NCI-H345 treated with DMSO at 0.1 percent for 48 hours (cell line): Measurements from ENCODE around the gene HLA-DQA2.
"Not testable (repeated sequence)": the region's sequence is repeated elsewhere in the genome, so short reads cannot be mapped to it uniquely, and the experiment has no call there.

Source experiments
- DNase-seq: peaks from one replicate; lab custom pipeline; 2025; ENCODE audit not compliant: unreplicated experiment; lab: John Stamatoyannopoulos, UW

The HLA-DQA2 gene

GRCh38 chr6:32775071-32775470, 33.9 kb downstream of the HLA-DQA2 start:
- no peak for DNase-seq

- DNase-seq, result no peak
Observed at GRCh38 chr6:32779036-32779435, 37.8 kb downstream of the HLA-DQA2 start.

GRCh38 chr6:32782923-32783322, 41.7 kb downstream of the HLA-DQA2 start:
- not testable (repeated sequence) for DNase-seq

- DNase-seq, result no peak
Observed at GRCh38 chr6:32785781-32786533, 44.8 kb downstream of the HLA-DQA2 start.

GRCh38 chr6:32790306-32790705, 49.1 kb downstream of the HLA-DQA2 start:
- no peak for DNase-seq

DNA sequence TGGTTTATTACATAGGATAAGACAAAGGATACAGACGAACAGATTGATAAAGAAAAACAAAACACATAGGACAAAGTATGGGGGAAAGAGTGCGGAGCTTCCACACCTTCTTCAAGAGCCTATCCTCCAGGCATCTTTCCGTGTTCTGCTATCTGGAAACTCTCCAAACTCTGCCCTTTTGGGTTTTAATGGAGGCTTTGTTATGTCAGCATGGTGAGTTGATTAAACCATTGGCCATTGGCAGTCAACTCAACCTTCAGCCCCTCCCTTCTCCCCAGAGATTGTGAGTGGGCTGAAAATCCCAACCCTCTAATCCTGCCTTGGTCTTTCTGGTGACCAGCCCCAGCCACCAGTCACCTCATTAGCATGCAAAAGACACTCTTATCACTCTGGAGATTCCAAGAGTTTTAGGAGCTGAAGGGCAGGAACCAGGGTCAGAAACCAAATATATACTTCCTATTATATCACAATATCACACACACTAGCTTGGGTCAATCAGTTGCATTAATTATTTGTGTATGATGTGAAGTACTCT, 51.8 kb downstream of the HLA-DQA2 start:
- DNase-seq, result no peak

DNA sequence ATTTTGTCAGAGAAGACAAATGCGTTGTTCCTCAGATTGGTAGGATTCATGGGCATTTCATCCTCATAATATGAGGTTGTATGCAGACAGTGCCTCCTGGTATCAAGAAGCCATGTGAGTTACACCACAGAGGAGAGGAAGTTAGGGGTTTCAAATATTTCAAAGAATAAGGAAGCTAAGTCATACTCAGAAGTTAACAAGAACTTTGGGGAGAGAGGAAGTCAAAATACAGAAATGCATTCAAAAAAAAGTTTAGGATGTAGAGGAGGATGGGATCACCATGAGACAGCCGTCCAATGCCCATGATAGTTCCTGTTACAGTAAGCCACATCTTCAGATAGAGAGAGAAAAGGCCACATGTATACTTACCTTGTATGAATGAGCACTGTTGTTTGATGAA, 53.3 kb downstream of the HLA-DQA2 start:
- DNase-seq, result no peak
